Stimulated activated CD8-positive, alpha-beta memory T cell treated with anti-CD3 and anti-CD28 coated beads, Interleukin-15, amount 100 ng/mL, for 4 hours (primary cell): ENCODE measurements around the gene SENP1.

Experiments
- DNase-seq, 2 donors: peaks; one replicate each; pipeline ENCODE4 v3.0.0-alpha.2; 2020; ENCODE audit warnings: low read depth in 2 of 2

Gene SENP1

DNA sequence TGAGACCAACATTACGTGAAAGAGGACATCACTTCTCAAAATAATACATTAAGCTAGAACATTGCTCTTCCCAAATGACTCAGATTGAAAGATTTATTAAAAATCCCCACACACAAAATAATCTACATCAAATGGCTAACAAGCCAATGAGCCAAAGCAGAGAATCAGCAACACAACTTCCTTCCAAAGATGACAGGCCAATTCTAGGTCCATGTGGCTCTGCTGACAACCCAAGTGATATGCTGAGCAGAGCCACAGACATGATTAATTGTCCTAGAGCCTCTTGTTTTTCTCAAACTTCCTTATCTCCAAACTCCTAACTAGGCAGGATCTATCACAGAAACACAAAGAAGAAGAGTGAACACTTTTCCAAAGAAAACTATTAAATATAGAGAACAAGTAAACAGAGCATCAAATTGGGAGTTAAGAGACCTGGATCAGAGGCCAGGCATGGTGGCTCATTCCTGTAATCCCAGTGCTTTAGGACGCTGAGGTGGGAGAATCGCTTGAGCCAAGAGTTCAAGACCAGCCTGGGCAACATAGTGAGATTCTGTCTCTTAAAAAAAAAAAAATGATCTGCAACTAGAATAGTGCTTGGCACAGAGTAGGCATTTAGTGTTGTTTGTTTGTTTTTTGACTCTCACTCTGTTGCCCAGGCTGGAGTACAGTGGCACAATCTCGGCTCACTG lies 38.5 kb downstream of the SENP1 start:
- DNase-seq, result no peak

DNA sequence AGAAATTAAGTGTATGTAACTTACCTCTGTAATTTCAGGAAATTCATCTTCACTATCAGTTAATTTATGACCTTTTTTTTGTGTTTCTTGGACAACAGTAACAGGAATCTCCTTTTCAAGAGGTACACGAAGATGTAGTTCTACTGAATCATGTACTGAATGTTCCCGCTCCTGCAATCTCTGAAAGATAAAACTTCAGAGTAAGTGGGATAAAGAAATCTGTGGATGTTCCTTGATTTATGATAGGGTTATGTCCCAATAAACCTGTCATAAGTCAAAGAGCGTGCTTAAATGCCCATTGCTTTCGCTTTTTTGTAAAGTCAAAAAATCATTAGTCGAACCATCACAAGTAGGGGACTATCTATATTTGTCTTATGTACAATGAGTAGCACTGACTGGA lies 40.8 kb downstream of the SENP1 start:
- DNase-seq, result no peak

DNA sequence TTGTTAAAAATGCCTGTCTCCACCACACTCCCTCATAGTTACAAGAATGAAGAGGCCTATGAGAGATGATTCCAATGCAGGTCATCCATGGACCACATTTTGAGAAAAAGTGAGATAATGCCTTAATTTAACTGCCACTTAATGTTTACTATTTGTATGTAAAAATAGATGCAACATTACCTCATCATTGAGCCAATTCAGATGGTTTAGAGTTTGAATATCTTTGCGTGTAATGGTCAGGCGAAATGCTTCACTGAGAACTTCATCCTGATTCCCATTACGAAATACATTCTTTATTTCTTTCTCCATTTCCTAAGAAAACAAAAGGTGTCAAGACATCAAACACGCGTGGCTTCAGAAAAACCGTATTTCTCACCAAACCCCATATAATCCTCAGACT lies 42.3 kb downstream of the SENP1 start:
- no peak for DNase-seq

DNA sequence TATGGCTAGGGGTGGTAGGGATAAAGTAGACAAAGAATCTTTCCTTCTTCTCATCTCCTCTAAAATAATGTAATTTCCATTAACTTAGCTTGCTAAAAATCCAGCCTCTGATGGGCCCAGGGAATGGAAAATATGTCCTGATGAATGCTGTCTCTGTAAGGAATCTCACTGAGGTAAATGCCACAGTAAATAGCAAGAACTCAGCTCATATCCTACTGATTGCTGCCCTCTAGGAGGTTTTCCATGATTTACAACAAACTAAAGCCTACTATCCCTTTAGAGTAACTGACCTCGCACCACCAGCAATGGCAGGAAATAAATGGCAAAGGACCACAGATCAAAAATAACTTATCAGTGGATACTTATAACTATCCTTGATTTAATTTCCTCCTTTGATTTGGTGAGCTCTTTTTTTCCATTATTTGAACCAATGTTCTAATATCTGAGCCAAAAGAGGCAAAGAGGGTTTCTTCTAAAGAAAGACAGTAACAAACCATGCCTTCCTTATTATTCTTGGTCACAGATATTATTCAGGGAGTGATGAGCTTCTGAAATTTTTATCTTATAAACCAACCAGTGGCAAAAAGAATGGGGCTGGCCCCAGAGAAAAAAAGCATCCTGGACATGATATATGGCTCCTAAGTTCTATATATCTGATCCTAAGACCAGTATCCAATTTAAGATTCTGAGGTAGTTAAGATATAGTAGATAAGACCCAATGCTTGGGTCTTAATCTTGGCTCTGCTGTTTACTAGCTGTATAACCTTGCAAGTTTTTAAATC lies 43.8 kb downstream of the SENP1 start:
- DNase-seq, result no peak

DNA sequence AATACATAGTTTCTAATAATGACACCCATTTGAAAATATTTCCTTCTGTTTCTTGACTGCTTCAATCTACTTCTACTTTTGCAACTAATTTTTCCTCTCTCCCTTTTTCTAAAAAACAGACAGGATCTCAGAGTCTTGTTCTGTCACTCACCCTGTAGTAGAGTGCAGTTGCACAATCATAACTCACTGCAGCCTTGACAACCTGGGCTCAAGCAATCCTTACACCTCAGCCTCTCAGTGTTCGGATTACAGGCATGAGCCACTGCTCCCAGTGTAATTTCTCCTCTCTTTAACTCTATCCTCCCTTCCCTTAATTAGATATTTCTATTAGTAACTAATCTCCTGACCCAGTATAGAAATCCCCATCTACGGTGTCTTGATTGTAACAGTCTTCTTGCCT lies 45.4 kb downstream of the SENP1 start:
- DNase-seq, result no peak

DNA sequence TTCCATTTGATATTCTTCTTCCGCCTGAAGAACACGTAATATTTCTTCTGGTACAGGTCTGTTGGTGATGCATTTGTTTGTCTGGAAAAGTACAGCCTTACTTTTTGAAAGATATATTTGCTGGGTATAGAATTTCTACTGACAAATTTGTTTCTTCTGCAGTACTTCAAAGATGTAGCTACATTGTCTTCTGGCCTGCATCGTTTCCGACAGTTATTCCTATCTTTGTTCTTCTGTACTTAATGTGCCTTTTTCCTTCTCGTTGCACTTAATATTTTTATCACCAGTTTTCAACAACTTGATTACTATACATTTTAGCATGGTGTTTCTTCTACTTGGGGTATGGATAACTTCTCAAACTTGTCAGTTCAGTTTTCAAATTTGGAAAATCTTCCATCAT lies 47.1 kb downstream of the SENP1 start:
- no peak for DNase-seq

DNA sequence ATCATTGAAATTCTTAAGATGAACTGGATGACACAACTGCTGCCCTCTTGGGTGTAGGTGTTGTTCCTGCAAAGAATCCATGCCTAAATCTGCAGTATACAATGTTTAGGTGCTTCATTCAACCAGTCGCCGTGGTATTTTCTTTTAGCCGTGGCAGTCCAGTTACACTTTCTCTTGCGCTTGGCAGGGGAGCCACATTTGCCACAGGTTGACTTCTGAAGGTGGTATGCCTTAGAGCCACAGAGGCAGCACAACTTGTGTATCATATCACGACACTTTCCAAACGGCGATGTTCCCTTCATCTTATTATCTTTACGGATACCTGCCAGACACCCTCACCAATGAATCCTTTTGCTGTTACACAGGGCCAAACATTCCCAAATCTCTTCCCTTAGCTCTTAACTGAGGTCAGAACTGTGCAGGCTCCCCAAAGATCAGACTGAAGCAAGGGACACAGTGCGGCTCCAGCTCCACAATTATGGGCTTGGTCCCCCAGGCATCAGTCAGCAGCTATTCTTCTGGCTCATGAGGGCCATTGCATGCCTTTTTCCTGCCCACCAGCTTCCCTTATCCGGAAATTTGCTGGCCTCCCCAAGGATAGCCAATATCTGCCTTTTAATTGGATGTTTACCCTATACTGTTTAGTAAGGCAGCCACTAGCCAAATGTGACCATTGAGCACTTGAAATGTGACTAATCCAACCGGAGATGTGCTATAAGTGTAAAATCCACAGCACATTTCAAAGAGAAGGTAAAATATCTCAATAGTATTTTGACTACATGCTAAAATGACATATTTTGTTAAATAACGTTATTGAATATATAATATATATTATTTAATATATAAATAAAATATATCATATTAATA lies 50.7 kb downstream of the SENP1 start:
- no peak for DNase-seq

DNA sequence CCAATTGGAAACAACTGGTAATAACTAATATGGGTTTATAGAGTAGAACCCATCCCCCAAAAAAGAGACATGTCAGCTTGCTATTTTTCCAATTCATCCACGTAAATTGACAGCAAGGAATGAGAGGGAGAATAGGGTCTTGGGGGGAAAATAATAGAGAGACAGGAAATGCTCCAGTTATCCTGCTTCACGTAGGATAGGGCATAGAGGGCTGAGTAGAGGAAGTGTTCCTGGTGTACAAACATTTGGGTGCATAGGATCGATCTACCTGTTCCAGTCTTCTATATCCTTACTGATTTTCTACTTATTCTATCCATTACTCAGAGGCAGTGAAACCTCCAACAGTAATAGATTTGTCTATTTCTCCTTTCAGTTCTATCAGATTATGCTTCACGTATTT lies 52.0 kb downstream of the SENP1 start:
- DNase-seq, result no peak

DNA sequence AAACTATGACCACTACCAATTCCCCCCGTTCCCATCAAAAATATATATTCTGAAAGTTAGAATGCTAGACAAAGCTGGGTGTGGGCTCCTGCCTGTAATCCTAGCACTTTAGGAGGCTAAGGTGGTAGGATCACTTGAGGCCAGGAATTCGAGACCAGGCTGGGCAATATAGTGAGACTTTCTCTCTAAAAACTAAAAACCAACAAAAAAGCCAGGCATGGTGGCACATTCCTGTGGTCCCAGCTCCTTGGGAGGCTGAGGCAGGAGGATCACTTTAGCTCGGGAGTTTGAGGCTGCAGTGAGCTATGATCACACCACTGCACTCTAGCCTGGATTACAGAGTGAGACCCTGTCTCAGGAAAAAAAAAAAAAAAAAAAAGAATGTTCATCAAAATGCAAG lies 52.8 kb downstream of the SENP1 start:
- DNase-seq, result no peak

DNA sequence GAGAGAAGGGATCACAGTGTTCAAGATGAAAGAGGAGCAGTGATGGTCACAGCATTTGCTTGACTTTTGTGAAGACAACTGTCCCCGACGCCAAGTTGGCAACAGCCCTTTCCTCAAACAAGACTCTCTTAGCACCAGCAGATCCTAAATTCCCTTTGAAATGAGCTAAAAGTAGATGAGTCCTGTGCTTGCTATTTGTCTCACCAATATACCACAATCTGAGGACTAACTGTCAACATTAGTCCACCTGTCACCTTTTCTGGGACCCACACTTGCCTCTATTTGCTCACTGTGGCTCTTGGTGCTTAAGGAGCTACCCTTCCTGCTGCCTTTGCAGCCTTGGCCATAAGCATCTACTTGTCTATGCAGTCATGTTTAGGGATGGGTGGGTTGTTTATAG lies 54.2 kb downstream of the SENP1 start:
- no peak for DNase-seq

DNA sequence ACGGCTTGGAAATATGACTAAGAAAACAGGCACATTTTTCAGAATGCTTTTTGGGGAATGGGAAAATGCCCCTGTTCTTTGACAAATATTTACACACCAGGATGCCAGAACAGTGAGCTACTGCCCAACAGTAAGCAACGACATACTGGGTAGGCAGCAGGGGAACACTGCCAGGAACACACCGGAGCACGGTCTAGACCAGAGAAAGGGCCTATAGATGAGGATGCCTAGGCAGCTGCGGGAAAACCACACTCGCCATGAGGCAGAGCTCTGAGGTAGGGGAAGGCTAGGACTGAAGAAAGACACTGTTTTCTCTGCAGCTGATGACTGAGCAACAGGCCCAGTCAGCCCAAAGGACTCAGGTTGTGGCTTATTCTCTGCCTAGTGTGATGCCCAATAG lies 55.7 kb downstream of the SENP1 start:
- DNase-seq, result no peak

DNA sequence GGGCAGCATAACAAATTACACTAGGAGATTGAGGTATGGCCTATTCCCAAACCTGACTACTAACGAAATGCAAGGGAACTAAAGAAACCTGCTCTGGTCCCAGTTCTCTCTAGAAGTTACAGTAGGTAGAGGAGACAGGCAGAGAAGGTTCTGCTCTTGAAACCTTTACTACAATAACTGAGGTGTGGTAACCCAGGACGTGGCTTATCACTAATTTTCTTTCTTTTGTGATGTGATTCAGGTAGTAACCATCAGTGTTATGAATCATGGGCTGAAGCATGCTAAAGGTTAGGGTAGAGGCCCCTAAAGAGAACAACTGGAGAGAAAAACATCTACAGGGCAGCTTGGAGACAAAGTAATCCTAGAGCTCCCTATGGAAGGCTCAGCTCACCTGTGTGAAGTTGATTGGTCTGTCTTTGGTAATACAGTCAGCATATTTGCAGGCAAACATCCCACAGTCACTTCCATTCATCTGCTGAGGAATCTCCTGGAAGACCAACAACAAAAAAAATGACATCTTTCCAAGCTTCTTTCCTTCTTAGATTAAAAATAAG lies 59.8 kb downstream of the SENP1 start:
- DNase-seq, result no peak

DNA sequence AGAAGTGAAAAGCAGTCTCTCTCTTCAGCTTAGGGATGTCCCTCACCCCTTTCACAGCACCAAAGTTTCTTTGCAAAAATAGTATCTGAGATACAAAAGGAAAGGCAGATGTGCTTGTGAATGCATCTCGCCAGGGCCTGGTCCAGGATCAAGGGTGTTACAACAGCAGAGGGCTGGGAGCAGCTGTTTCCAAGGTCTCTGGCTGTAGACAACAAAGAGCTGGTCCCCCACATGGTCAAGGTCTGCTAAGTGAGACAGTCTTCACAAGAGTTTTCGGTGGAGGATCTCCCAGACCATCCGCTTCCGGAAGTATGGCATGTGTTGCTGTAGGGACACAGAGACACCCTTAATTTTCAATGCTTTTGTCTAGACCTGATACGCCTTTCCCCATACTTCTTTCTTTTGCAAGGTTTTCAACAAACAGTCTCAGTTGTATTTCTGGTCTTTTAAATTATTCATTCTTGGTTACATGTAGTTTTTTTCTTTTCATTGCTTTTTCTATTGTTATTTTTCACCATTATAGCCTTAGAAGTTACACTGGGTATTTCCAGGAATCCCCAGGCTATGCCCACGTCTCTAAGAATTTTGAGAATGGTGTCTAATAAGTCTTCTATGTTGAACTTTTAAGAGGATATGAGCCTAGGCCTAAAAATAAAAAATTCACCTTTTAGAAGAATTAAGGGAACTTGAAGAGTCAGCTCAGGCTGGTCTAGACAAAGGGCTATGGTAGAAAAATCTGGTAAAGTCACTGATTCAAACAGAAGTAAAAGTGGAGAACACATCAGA lies 60.6 kb downstream of the SENP1 start:
- DNase-seq, result no peak

DNA sequence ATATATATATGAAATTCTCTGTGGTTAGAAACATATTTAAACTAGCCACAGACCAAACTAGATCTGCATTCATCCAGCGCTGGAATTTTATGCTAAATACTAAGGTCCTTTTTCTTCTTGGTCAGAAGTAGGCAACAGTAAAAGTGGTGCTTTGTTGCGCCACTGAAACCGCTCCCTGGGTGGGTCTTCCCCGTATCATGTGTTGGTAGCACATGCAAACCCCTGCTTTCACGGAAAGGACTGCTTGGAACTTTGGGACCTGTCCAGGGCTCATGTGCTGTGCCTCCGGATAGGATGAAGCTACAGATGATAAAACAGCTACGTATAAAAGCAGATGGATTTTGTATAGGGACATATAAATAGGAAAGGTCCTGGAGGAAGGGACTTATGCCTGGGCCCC lies 61.5 kb downstream of the SENP1 start:
- no peak for DNase-seq

DNA sequence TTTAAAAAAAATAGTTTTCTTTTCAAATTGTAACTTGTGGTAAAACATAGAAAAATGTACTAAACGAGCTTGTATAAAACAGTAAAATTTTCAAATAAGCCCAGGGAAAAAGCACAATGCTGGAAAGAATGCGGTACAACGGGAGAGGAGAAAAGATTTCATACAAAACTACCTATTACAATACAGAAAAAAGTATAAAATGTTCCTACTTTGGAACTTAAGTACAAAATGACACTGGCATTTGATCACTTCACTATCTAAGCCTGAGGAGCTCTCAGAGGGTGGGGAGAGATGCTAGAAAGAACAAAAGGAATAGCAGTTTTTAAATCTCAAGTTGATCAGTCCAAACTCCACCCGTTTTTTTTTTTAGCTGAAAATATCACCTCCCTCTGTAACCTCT lies 62.1 kb downstream of the SENP1 start:
- no peak for DNase-seq

DNA sequence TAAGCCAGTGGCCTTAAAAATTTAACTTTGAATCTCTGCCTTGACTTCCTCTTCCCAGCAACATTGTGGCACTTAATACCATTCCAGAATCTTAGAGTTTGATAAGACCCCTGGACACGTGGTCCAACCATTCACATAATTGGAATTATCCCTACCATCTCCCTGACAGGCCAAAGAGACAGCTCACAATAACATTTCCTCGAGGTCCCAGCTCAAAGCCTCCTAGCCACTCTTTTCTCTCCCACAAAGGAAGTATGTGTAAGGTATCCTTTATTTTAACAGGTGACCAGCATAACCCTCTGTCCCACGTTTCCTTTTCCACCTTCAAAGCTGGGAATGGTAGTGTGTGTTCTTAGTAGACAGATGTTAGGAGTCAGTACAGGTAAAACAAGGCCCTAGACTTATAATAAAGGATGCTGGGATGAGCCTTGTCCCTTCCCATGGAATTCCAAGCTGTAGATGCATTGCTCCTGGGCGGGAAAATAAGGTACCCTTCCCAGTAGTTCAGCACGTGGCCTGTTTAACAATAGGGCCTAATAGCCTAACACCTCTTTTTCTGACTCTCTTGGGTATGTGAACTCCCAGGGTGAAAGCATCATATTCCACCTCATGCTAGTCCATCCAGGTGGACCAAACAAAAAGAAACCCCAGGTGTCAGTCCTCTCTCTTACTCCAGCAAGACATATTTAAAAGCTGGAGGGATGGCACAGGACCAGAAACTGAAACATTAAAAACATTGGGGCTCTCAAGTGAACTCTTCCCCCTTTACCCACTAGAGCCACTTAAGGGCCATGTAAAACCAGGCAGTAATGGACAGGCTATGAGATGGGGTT lies 64.1 kb downstream of the SENP1 start:
- DNase-seq, result no peak

DNA sequence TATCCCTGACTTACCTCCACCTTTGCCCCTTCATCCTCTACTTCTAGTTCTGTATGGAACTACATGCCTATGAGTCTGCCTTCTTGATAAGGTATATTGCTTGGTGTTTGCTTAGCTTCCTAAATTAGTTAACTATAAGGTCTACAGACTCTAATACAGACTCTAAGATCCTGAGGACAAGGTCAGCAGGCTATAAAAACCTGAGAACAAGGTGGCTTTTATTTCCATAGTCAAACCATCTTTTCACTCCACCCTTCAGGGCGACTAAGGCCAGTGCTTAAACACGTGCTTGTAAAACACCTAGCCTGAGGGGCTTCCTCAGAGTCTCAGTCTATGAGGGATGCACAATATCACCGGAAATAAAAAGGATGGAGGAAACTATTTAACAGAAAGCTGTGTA lies 65.5 kb downstream of the SENP1 start:
- no peak for DNase-seq

DNA sequence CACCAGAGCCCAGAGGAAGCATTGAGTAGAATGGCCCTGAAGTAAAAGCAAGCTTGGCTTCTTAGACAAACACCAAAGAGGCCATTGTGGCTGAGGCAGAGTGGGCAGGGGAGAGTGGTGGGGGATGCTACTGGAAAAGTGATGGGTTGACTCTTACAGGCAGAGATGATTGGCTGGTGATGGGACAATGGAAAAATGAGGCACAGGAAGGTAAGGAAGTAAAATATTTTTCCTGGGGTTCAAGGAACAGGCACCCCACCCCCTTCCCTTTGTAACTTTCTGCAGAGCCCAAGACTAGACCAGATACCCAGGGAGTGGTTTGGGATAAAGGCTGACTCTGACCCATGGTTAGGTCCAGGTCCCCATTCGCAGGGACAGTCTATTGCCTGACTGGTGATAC lies 66.7 kb downstream of the SENP1 start:
- DNase-seq, result no peak

DNA sequence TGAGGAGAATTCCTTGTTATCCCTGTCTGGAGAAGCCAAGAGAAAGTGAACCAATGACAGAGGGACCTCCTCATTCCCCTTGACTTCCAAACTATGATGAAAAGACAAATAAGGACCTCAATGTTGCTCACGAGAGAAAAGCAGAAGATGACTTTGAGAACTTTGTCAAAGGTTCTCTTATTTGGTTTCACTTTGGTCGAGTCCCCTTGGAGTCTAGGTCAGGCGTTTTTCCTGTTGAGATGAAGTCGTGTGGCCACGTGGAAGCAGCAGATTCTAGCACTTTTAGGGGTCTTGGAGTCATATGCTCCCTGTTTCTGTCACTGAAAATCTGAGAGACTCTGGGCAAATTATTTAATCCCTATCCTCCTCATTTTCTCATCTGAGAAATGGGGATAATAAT lies 67.8 kb downstream of the SENP1 start:
- no peak for DNase-seq

DNA sequence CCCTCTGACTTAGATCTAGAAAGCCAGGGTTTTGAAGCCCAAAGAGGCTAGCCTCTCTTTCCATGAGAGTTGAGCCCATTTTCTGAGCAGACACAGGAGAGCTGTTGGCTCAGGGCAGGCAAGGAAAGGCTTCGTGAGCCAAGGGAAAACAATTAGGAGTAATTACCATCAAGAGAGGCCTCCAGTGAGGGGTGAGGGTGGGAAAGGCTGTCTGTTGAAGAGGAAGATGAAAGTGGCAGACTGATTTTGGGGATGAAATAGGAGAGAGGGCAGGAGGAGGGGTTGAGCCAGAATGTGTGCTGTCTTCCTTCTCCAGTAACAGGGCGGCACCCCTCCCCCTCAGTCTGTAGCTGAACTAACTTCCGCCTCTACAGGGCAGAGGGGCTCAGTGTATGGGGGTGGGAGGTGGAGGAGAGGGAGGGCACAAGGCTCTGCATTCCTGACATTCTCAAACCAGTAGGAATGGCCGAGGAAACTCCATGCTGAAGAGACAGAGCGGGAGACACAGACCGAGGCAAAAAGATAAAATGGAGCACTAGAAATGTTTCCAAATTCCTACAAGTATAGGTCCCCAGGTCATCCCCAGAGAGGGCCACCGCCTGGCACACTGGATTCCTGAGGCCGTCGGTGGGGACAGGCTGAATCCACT lies 68.5 kb downstream of the SENP1 start:
- no peak for DNase-seq
